ENCODE measurements around the gene LMBR1. TPM values are rescaled to one million over a fixed set of nuclear protein-coding genes. Genes with fewer than 3 reads are reported as not detected.
"Not testable (repeated sequence)": the region's sequence is repeated elsewhere in the genome, so short reads cannot be mapped to it uniquely, and the experiment has no call there.

LMBR1 gene
- total RNA-seq, 1 donor, result 53.0 TPM

GRCh38 chr7:156703209-156703608, 189.8 kb downstream of the LMBR1 start:
- Histone ChIP-seq H3K4me3 (ENCODE audit: low read length) (no peak overlapping the region), H3K4me1 (ENCODE audit: insufficient read depth, low read length) (no peaks in the 10 kb centered on the region), H3K27me3 (ENCODE audit: insufficient read depth, low read length) (no peaks in the 10 kb centered on the region), H3K9me3 (ENCODE audit: low read depth, low read length) (no peaks in the 10 kb centered on the region)

GRCh38 chr7:156702399-156702798, 190.6 kb downstream of the LMBR1 start:
- Histone ChIP-seq H3K9me3 (ENCODE audit: low read depth, low read length) (peaks cover 3% of the 10 kb centered on the region), H3K27me3 (ENCODE audit: insufficient read depth, low read length) (no peaks in the 10 kb centered on the region), H3K4me3 (ENCODE audit: low read length) (no peak overlapping the region), H3K4me1 (ENCODE audit: insufficient read depth, low read length) (no peaks in the 10 kb centered on the region)

GRCh38 chr7:156701787-156702186, 191.2 kb downstream of the LMBR1 start:
- H3K9me3 ChIP-seq (ENCODE audit: low read depth, low read length); H3K27me3 ChIP-seq (ENCODE audit: insufficient read depth, low read length); H3K4me3 ChIP-seq (ENCODE audit: low read length); H3K4me1 ChIP-seq (ENCODE audit: insufficient read depth, low read length): not testable (repeated sequence)

- not testable (repeated sequence) for H3K4me3 ChIP-seq (ENCODE audit: low read length); H3K27me3 ChIP-seq (ENCODE audit: insufficient read depth, low read length); H3K4me1 ChIP-seq (ENCODE audit: insufficient read depth, low read length)
- peaks cover 14% of the 10 kb centered on the region for H3K9me3 ChIP-seq (ENCODE audit: low read depth, low read length)
These were observed 194.5 kb downstream of the LMBR1 start for GRCh38 chr7:156698512-156698911.

GRCh38 chr7:156697283-156697682, 195.7 kb downstream of the LMBR1 start:
- not testable (repeated sequence) for H3K4me1 ChIP-seq (ENCODE audit: insufficient read depth, low read length); H3K27me3 ChIP-seq (ENCODE audit: insufficient read depth, low read length); H3K4me3 ChIP-seq (ENCODE audit: low read length)
- peaks cover 14% of the 10 kb centered on the region for H3K9me3 ChIP-seq (ENCODE audit: low read depth, low read length)

- peaks cover 14% of the 10 kb centered on the region for H3K9me3 ChIP-seq (ENCODE audit: low read depth, low read length)
- no peak overlapping the region for H3K4me3 ChIP-seq (ENCODE audit: low read length)
- H3K4me1 ChIP-seq (ENCODE audit: insufficient read depth, low read length), result no peaks in the 10 kb centered on the region
- no peaks in the 10 kb centered on the region for H3K27me3 ChIP-seq (ENCODE audit: insufficient read depth, low read length)
These were observed 199.4 kb downstream of the LMBR1 start for GRCh38 chr7:156693627-156694026.

GRCh38 chr7:156692849-156693248, 200.1 kb downstream of the LMBR1 start:
- Histone ChIP-seq H3K4me3 (ENCODE audit: low read length) (no peak overlapping the region), H3K4me1 (ENCODE audit: insufficient read depth, low read length) (no peaks in the 10 kb centered on the region), H3K27me3 (ENCODE audit: insufficient read depth, low read length) (no peaks in the 10 kb centered on the region), H3K9me3 (ENCODE audit: low read depth, low read length) (peaks cover 14% of the 10 kb centered on the region)

- H3K4me1 ChIP-seq (ENCODE audit: insufficient read depth, low read length), result no peaks in the 10 kb centered on the region
- H3K9me3 ChIP-seq (ENCODE audit: low read depth, low read length), result peaks cover 8% of the 10 kb centered on the region
- H3K4me3 ChIP-seq (ENCODE audit: low read length), result no peak overlapping the region
- no peaks in the 10 kb centered on the region for H3K27me3 ChIP-seq (ENCODE audit: insufficient read depth, low read length)
These were observed 201.2 kb downstream of the LMBR1 start for GRCh38 chr7:156691764-156692163.

GRCh38 chr7:156684661-156685060, 208.3 kb downstream of the LMBR1 start:
- Histone ChIP-seq H3K27me3 (ENCODE audit: insufficient read depth, low read length) (no peaks in the 10 kb centered on the region), H3K9me3 (ENCODE audit: low read depth, low read length) (no peaks in the 10 kb centered on the region), H3K4me1 (ENCODE audit: insufficient read depth, low read length) (no peaks in the 10 kb centered on the region), H3K4me3 (ENCODE audit: low read length) (no peak overlapping the region)

GRCh38 chr7:156684251-156684650, 208.7 kb downstream of the LMBR1 start:
- Histone ChIP-seq H3K4me1 (ENCODE audit: insufficient read depth, low read length) (no peaks in the 10 kb centered on the region), H3K9me3 (ENCODE audit: low read depth, low read length) (no peaks in the 10 kb centered on the region), H3K27me3 (ENCODE audit: insufficient read depth, low read length) (no peaks in the 10 kb centered on the region), H3K4me3 (ENCODE audit: low read length) (no peak overlapping the region)

GRCh38 chr7:156682928-156683327, 210.1 kb downstream of the LMBR1 start:
- H3K9me3 ChIP-seq (ENCODE audit: low read depth, low read length), result no peaks in the 10 kb centered on the region
- H3K4me1 ChIP-seq (ENCODE audit: insufficient read depth, low read length), result no peaks in the 10 kb centered on the region
- no peak overlapping the region for H3K4me3 ChIP-seq (ENCODE audit: low read length)
- no peaks in the 10 kb centered on the region for H3K27me3 ChIP-seq (ENCODE audit: insufficient read depth, low read length)

GRCh38 chr7:156680281-156680680, 212.7 kb downstream of the LMBR1 start:
- H3K4me1 ChIP-seq (ENCODE audit: insufficient read depth, low read length), result no peaks in the 10 kb centered on the region
- H3K4me3 ChIP-seq (ENCODE audit: low read length), result no peak overlapping the region
- H3K27me3 ChIP-seq (ENCODE audit: insufficient read depth, low read length), result no peaks in the 10 kb centered on the region
- no peaks in the 10 kb centered on the region for H3K9me3 ChIP-seq (ENCODE audit: low read depth, low read length)

- Histone ChIP-seq H3K4me1 (ENCODE audit: insufficient read depth, low read length) (no peaks in the 10 kb centered on the region), H3K9me3 (ENCODE audit: low read depth, low read length) (no peaks in the 10 kb centered on the region), H3K27me3 (ENCODE audit: insufficient read depth, low read length) (no peaks in the 10 kb centered on the region), H3K4me3 (ENCODE audit: low read length) (no peak overlapping the region)
These were observed 215.5 kb downstream of the LMBR1 start for GRCh38 chr7:156677374-156678054.

- Histone ChIP-seq H3K4me3 (ENCODE audit: low read length) (no peak overlapping the region), H3K4me1 (ENCODE audit: insufficient read depth, low read length) (no peaks in the 10 kb centered on the region), H3K27me3 (ENCODE audit: insufficient read depth, low read length) (no peaks in the 10 kb centered on the region), H3K9me3 (ENCODE audit: low read depth, low read length) (no peaks in the 10 kb centered on the region)
These were observed 216.7 kb downstream of the LMBR1 start for GRCh38 chr7:156676263-156676662.

GRCh38 chr7:156675721-156676120, 217.3 kb downstream of the LMBR1 start:
- Histone ChIP-seq H3K27me3 (ENCODE audit: insufficient read depth, low read length) (no peaks in the 10 kb centered on the region), H3K4me3 (ENCODE audit: low read length) (no peak overlapping the region), H3K4me1 (ENCODE audit: insufficient read depth, low read length) (no peaks in the 10 kb centered on the region), H3K9me3 (ENCODE audit: low read depth, low read length) (no peaks in the 10 kb centered on the region)

GRCh38 chr7:156673902-156674301, 219.1 kb downstream of the LMBR1 start:
- no peaks in the 10 kb centered on the region for H3K4me1 ChIP-seq (ENCODE audit: insufficient read depth, low read length)
- no peak overlapping the region for H3K4me3 ChIP-seq (ENCODE audit: low read length)
- no peaks in the 10 kb centered on the region for H3K9me3 ChIP-seq (ENCODE audit: low read depth, low read length)
- no peaks in the 10 kb centered on the region for H3K27me3 ChIP-seq (ENCODE audit: insufficient read depth, low read length)
